Middle frontal gyrus (tissue), 1 donor: ENCODE results near the gene ZBTB20.
A peak's percentile ranks its signal among the peaks of the same experiment; 100 is the strongest.

Experiments
- DNase-seq: peaks from one replicate; pipeline ENCODE4 v3.0.0-alpha.2; 2015; ENCODE audit warnings: low spot score; ENCODE audit errors: extremely low spot score

The ZBTB20 gene

GRCh38 chr3:114639171-114639570 is 507.9 kb downstream of the ZBTB20 start:
- no peak for DNase-seq

GRCh38 chr3:114635878-114636277 is 511.2 kb downstream of the ZBTB20 start:
- no peak for DNase-seq

DNA sequence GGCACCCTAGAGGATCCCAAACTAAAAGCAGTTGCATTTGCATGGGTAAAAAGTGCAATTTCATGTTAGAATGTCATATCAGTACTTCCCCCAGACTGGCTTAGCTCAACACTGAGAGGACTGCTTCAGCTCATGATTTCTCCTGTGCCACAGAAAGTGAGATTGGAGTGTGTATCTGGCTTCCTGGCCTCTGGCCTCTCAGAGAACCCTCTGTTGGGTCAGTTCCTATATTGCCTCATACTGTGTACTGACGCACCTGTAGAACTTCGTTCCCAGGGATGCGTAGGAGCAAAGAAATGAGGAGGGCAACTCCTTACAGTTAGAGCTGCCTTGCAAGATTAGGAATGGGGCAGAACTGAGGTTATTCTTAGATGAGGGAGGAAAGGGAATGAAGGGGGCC is 512.5 kb downstream of the ZBTB20 start:
- DNase-seq = no peak

GRCh38 chr3:114632757-114633424 is 514.2 kb downstream of the ZBTB20 start:
- DNase-seq = no peak

GRCh38 chr3:114627770-114628169 is 519.3 kb downstream of the ZBTB20 start:
- DNase-seq = no peak

DNA sequence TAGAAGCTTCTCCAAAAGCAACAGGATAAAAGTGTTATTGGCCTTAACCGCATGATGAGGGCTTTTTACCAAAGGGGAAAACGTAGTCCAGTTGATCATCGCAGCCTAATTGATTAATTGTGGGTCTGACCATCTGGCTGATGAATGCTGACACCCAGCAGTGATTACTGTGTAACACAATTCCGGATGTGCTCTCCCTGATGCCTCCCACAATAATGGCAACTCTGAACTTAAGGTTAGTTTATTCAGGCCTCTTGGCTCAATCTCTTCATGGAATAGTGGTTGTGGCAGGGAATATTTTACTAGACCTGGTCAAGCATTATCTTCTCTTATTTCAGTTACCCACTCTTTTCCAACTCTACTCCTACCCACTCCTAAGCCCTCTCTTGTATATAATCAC is 520.3 kb downstream of the ZBTB20 start:
- DNase-seq = no peak

GRCh38 chr3:114624571-114625181 is 522.4 kb downstream of the ZBTB20 start:
- peak; percentile 29 for DNase-seq

- DNase-seq = no peak
Measured at GRCh38 chr3:114624047-114624445, 523.0 kb downstream of the ZBTB20 start.

DNA sequence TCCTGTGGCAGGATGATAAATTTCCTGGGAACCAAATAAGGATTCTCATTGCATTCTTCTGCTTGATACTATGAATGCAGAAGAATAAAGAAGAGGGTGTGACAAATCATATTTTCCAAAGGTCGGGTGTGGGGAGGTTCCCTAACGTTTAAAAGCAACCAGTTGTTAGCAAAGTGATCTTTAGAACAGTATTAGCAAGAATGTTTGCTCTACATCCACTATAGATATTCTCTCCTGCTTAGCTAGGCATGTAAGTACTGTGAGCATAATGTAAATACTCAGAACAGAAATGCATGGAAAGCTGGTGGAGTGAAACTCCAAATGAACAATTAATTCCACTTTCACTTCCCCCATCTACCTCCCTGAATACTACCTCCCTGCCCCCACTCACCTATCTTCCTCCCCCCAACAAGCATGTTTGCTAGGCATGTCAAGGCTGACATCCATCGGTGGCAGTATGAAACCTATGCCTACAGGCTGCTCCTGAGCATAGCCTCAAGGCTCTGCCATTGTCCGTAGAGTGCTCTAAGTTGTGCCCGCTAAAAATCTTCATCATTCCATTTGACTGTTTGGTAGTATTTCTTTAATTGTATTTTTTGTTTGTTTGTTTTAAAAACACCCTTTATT is 523.6 kb downstream of the ZBTB20 start:
- no peak for DNase-seq

- no peak for DNase-seq
Measured at GRCh38 chr3:114622001-114622400, 525.1 kb downstream of the ZBTB20 start.

DNA sequence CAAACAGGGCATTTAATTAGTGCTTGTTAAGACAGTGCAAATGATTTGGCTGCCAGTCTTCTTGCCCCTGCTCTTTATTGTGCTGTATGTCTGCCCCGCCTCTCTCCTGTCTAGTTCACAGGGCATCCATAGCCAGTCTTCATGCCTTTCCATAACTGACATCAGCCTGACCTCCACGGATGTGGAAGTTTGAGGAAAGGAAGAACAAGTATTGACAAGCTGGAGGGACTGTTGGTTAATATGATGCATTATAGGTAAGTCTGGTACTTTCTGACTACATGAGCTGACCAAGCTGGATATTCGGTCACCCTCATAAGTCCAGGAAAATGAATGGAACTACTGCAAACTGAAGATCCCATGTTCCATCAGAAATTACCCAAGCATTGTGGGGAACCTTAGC is 527.3 kb downstream of the ZBTB20 start:
- no peak for DNase-seq

DNA sequence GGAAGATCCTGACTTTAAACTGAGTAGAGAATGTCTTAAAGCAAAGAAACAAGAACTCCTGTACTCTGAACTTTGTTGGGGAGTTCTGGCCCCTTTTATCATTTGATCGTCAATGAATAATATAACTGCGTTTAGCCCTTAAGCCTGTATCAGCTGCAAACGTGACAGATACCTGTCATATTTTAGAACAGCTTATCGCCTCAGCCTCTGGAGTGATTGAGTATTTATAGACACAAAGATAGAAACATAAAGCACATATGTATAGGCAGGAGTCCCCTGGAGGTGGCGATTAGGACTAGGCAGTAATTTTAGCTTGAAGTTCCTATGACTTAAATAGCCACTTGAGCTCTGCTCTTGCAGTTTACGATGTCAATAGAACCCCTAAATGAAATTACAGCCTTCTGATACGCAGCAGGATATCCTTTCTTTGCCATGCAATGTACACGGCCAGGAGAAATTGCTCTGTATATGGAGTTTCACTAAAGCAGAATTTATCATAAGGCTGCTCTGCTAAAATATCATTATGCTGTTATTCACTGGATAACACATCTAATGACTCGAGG is 531.5 kb downstream of the ZBTB20 start:
- DNase-seq = no peak

- DNase-seq = no peak
Measured at GRCh38 chr3:114609973-114610630, 537.0 kb downstream of the ZBTB20 start.

DNA sequence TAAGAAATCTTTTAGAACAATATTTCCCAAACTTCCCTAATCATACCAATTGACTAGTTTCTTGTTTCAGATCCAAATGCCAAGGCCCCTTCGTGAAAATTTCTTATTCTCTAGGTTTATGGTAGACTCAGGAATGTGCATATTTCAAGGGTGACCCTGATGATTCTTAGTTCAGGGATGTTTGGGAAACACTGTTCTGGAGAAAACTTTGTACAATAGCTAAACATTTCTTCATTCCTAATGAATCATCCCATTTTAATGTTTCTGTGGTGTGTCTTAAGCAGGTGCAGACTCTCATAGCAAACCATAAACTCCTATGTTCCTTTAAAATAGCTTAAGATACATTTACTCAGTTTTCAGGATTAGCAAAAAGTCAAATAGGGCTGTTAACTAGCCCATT is 538.8 kb downstream of the ZBTB20 start:
- DNase-seq = no peak

GRCh38 chr3:114606336-114606735 is 540.8 kb downstream of the ZBTB20 start:
- no peak for DNase-seq

- no peak for DNase-seq
Measured at GRCh38 chr3:114600571-114600970, 546.5 kb downstream of the ZBTB20 start.

- DNase-seq = no peak
Measured at GRCh38 chr3:114597871-114598270, 549.2 kb downstream of the ZBTB20 start.

DNA sequence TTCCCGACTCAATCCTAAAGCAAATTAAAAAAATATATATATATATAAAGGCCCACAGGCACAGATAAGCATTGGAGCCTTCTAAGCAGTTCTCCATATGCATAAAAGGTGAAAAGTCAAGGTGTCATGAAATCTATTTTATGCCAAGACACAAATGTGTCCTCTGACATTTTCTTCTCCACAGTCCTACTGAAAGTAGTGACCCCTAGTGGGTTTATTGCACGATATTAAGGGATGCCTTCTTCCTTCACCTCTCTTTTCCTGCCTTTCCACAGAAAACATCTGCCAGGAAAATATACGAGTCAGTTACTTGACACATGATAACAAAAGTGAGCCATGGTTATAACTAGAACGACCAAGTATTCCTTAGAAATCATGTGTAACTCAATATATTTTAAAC is 550.1 kb downstream of the ZBTB20 start:
- no peak for DNase-seq

DNA sequence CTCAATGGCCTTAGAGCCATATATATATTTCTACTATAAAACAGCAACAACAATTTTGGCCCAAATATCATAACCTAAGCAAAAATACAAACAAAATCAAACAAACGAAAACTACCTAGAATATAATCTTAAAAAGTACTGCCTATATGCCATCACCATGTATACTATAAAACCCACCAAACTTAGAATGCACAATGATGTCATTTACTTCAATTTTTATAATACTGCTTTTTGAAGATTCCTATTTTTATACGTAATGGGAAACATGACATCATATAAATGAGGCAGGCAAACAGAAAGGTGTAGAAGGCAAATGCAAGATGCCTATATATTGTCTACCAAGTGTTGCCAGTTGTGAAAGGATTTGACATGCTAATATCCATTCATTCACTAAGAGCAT is 550.9 kb downstream of the ZBTB20 start:
- no peak for DNase-seq

DNA sequence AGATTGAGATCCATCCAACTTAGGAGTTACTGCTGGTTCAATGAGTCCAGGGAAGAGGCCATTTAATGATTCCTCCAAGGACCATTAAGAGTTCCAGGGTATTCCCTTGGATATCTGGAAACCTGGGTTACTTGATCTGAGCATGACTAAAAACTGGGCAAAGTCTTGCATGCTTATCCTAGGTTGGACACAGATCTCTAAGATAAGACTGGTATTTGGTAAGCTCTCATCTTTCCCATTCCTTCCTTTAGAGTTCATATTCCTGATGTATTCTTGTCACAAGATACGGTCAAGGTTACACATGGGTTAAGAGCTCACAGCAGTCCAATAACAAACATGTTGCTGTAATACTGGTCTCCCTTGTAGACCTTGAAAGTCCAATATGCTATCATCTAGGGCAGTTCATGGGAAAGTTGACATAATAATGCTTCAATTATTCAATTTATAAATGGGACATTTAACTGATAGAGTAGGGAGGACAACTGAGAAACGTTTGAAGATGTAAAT is 551.5 kb downstream of the ZBTB20 start:
- DNase-seq = no peak

DNA sequence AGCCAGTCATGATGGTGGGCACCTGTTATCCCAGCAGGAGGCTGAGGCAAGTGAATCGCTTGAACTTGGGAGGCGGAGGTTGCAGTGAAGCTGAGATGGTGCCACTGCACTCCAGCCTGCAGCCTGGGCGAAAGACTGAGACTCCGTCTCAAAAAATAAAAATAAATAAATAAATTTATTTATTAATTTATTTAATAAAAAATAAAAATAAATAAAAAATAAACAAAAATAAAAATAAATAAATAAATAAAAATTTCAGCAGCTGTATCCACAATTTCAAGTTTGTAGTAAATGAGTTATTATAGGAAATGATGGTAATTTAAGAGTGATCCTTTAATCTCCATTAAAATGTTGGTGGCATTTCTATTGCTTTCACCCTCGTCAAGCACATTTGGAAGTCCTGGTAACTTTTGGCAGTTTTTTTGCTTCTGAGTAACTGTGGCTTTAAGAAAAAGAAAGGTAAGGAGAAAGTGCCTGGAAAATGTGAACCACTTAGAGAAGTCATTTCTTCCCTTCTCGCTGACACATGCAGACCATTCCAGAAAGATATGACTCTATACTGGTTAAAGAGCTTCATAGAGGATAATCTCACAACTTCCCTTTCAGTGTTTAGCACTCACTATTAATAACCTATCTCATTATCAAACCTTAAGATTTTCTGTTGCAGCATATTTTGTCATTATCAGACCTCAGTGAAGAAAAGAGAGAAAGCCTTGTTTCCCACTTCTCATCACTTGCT is 556.6 kb downstream of the ZBTB20 start:
- no peak for DNase-seq
